Caco-2 (cell line): Measurements from ENCODE around the gene ZNF37A. TPM values are rescaled to one million over a fixed set of nuclear protein-coding genes. Genes with fewer than 3 reads are reported as not detected.
A peak's percentile ranks its signal among the peaks of the same experiment; 100 is the strongest.

Source experiments
- Bru-seq: library from RNA; stranded (reverse); fragments of 400-500 nt; gene quantifications from one replicate; lab custom pipeline; 2021; lab: Mats Ljungman, UMichigan
- BruChase-seq, 2 experiments: library from RNA; stranded (reverse); fragments of 400-500 nt; gene quantifications; one replicate each; lab custom pipeline; 2021; lab: Mats Ljungman, UMichigan
- BruUV-seq: library from RNA; stranded (reverse); fragments of 400-500 nt; replicated peaks from 2 replicates; lab custom pipeline; 2021; lab: Mats Ljungman, UMichigan
- CTCF ChIA-PET: fragments of 300-600 bp; sonication (Branson Sonifier 250); formaldehyde crosslinking; loops from one replicate; lab custom pipeline; 2022; ENCODE audit warnings: antibody characterized with exemption; lab: Charles Lee
- POLR2A ChIA-PET: fragments of 300-600 bp; sonication (Branson Sonifier 250); formaldehyde crosslinking; loops from one replicate; lab custom pipeline; 2022; ENCODE audit warnings: antibody characterized with exemption; lab: Charles Lee
- DNase-seq, 2 experiments: peaks; one replicate each; pipeline versions ENCODE4 v3.0.0 to v3.0.0-alpha.2; 2020 to 2022
- H3K27me3 ChIP-seq: replicated peaks from 2 replicates; pipeline ENCODE4 v1.6.0; 2011; ENCODE audit warnings: low read length; ENCODE audit not compliant: control insufficient read depth, insufficient read depth
- H3K36me3 ChIP-seq: 2 replicates; pipeline ENCODE4 v1.5.1; 2011; ENCODE audit warnings: low read length; ENCODE audit not compliant: control insufficient read depth, insufficient read depth
- H3K4me1 ChIP-seq: fragments of 250-450 bp; sonication (Bioruptor Pico); 2 replicates; pipeline ENCODE4 v1.5.1; 2020; ENCODE audit warnings: mild to moderate bottlenecking
- H3K4me3 ChIP-seq: 2 replicates; pipeline ENCODE4 v1.5.1; 2011; ENCODE audit warnings: low read depth, mild to moderate bottlenecking, control low read depth, low read length
- H3K9me3 ChIP-seq: fragments of 250-450 bp; sonication (Bioruptor Pico); 2 replicates; pipeline ENCODE4 v1.5.1; 2020; ENCODE audit warnings: mild to moderate bottlenecking, moderate library complexity
- H3K27ac Mint-ChIP-seq: one replicate; pipeline ENCODE4 v1.8.0; 2022; ENCODE audit warnings: mixed read lengths; ENCODE audit not compliant: unreplicated experiment
- H3K27me3 Mint-ChIP-seq: one replicate; pipeline ENCODE4 v1.8.0; 2022; ENCODE audit warnings: mixed read lengths; ENCODE audit not compliant: insufficient read depth, unreplicated experiment
- H3K36me3 Mint-ChIP-seq: one replicate; pipeline ENCODE4 v1.8.0; 2022; ENCODE audit warnings: mild to moderate bottlenecking, mixed read lengths; ENCODE audit not compliant: insufficient read depth, unreplicated experiment
- H3K4me1 Mint-ChIP-seq: one replicate; pipeline ENCODE4 v1.8.0; 2022; ENCODE audit warnings: low read depth, mixed read lengths; ENCODE audit not compliant: unreplicated experiment
- H3K4me3 Mint-ChIP-seq: one replicate; pipeline ENCODE4 v1.8.0; 2022; ENCODE audit warnings: mild to moderate bottlenecking, moderate library complexity, mixed read lengths; ENCODE audit not compliant: unreplicated experiment
- H3K9me3 Mint-ChIP-seq: one replicate; pipeline ENCODE4 v1.8.0; 2022; ENCODE audit warnings: mixed read lengths; ENCODE audit not compliant: unreplicated experiment
- CTCF ChIP-seq, 2 experiments: fragments of 200-600 bp in 1 of 2; IDR thresholded peaks; 1 replicate in 1 of 2; 2 replicates in 1 of 2; pipeline versions ENCODE4 v1.5.1 to v1.8.0; 2011 to 2022; ENCODE audit warnings: antibody characterized with exemption in 1 of 2, control low read depth in 1 of 2, inconsistent platforms in 1 of 2, low read depth in 1 of 2, low read length in 1 of 2, mild to moderate bottlenecking in 1 of 2, moderate library complexity in 1 of 2; ENCODE audit not compliant: insufficient read depth in 1 of 2, severe bottlenecking in 1 of 2, unreplicated experiment in 1 of 2
- intact Hi-C: fragments of 100-400 bp; cut with micrococcal nuclease; formaldehyde crosslinking; loops from one replicate; pipeline ENCODE4 v1.10.0; 2022; ENCODE audit not compliant: unreplicated experiment
- long read RNA-seq: library from polyadenylated mRNA; stranded (forward); transcript quantifications from one replicate; pipeline ENCODE4 v2.0.0, GENCODE V29; 2022
- total RNA-seq: library from RNA; stranded (reverse); gene quantifications from 2 replicates; pipeline ENCODE4 v1.2.3, GENCODE V29; 2022

Gene ZNF37A
- 14.0 and 15.1 TPM in 2 replicates for total RNA-seq
- Bru-seq, nascent RNA: percentile 85 among the genes with signal in this experiment
- BruChase-seq, experiment 1, labeled RNA remaining after a 2-hour chase: percentile 95 among the genes with signal in this experiment
- percentile 95 among the genes with signal in this experiment for BruChase-seq, experiment 2, labeled RNA remaining after a 6-hour chase
- long read RNA-seq, full-length matches to known transcripts: 1 of 12 reads
- long read RNA-seq, partial matches to known transcripts: 2 of 12 reads
- long read RNA-seq, other reads (novel, unspliced or antisense): 9 of 12 reads

- Mint-ChIP-seq H3K4me1 (peaks cover 7% of the 10 kb centered on the region), H3K4me3 (peak within 1 kb of the TSS; percentile 86), H3K27ac (peak within 1 kb of the TSS; percentile 88), H3K27me3 (no peaks in the 10 kb centered on the region), H3K9me3 (no peaks in the 10 kb centered on the region), H3K36me3 (peaks cover 31% of the 10 kb centered on the region)
- no TSS peak for BruUV-seq
- Histone ChIP-seq H3K9me3 (no peaks in the 10 kb centered on the region), H3K4me3 (peak within 1 kb of the TSS; percentile 99), H3K27me3 (no peaks in the 10 kb centered on the region), H3K36me3 (no peaks in the 10 kb centered on the region), H3K4me1 (peaks cover 9% of the 10 kb centered on the region; the same call in 1 of the 2 replicates)
- peak; percentile 93 to 96 for DNase-seq
- intact Hi-C loops: loop anchor here (1.0 to 10.0 kb wide), 4 partner anchors 84 to 260 kb away; partner anchors contain the start of genes ZNF248, ZNF25 and ZNF33A
- ChIA-PET CTCF (no interaction called here), POLR2A (interaction anchor here (0.7 kb wide), 1 partner anchor 84 kb away, joined by 3 read pairs; no protein-coding TSS in a partner anchor)
- TF ChIP-seq CTCF (IDR thresholded peaks at IDR 0.05; ENCODE audit: insufficient read depth in 1 of 2, low read depth in 1 of 2, low read length in 1 of 2, severe bottlenecking in 1 of 2, unreplicated experiment in 1 of 2): no peak
These were observed at the start of gene ZNF37A for GRCh38 chr10:38094158-38094926. ZNF37A (plus strand) TSS chr10:38094337; CDS start chr10:38096618, 2,281 bp downstream.

- Mint-ChIP-seq H3K4me3 (no peak overlapping the region), H3K27ac (no peak overlapping the region), H3K36me3 (peaks cover 51% of the 10 kb centered on the region), H3K27me3 (no peaks in the 10 kb centered on the region), H3K9me3 (peaks cover 10% of the 10 kb centered on the region), H3K4me1 (no peaks in the 10 kb centered on the region)
- intact Hi-C loops: no loop called here
- Histone ChIP-seq H3K27me3 (no peaks in the 10 kb centered on the region), H3K9me3 (no peaks in the 10 kb centered on the region), H3K4me3 (no peak overlapping the region), H3K36me3 (peaks cover 1% of the 10 kb centered on the region; the same call in 1 of the 2 replicates), H3K4me1 (no peaks in the 10 kb centered on the region)
- ChIA-PET POLR2A (no interaction called here), CTCF (no interaction called here)
- BruUV-seq: no TSS peak
- DNase-seq: no peak
- no peak for TF ChIP-seq CTCF (IDR thresholded peaks at IDR 0.05; ENCODE audit: insufficient read depth in 1 of 2, low read depth in 1 of 2, low read length in 1 of 2, severe bottlenecking in 1 of 2, unreplicated experiment in 1 of 2)
These were observed 49.0 kb upstream of the ZNF37A start for GRCh38 chr10:38045129-38045528.

GRCh38 chr10:38047666-38048065, 46.5 kb upstream of the ZNF37A start:
- ChIA-PET CTCF (no interaction called here), POLR2A (no interaction called here)
- peaks cover 3% of the 10 kb centered on the region; the same call in 1 of the 2 replicates for H3K9me3 ChIP-seq
- H3K27me3 ChIP-seq: no peaks in the 10 kb centered on the region
- no peak overlapping the region for H3K4me3 ChIP-seq
- intact Hi-C loops: no loop called here
- Mint-ChIP-seq H3K27me3 (no peaks in the 10 kb centered on the region), H3K9me3 (peaks cover 21% of the 10 kb centered on the region), H3K36me3 (peaks cover 44% of the 10 kb centered on the region), H3K4me3 (no peak overlapping the region), H3K27ac (no peak overlapping the region), H3K4me1 (no peaks in the 10 kb centered on the region)
- DNase-seq: no peak
- no TSS peak for BruUV-seq
- peaks cover 1% of the 10 kb centered on the region; the same call in 1 of the 2 replicates for H3K36me3 ChIP-seq
- no peaks in the 10 kb centered on the region for H3K4me1 ChIP-seq
- no peak for TF ChIP-seq CTCF (IDR thresholded peaks at IDR 0.05; ENCODE audit: insufficient read depth in 1 of 2, low read depth in 1 of 2, low read length in 1 of 2, severe bottlenecking in 1 of 2, unreplicated experiment in 1 of 2)
